ENCODE results near the gene LRRC28.

GRCh38 chr15:99385865-99386264, 134.6 kb downstream of the LRRC28 start:
- no peak for TF ChIP-seq SUZ12 (IDR thresholded peaks at IDR 0.05; ENCODE audit: extremely low read depth, insufficient read depth, insufficient read length)
- no peak for TF ChIP-seq YY1 (IDR thresholded peaks at IDR 0.05; ENCODE audit: insufficient read depth, insufficient read length)

All from NT2/D1 (cell line).